ENCODE measurements around the gene COL11A2.

The COL11A2 gene

GRCh38 chr6:33206027-33206863 lies 14.0 kb upstream of the COL11A2 start:
- no peak for DNase-seq

GRCh38 chr6:33205191-33206026 lies 13.1 kb upstream of the COL11A2 start:
- no peak for DNase-seq

- peak; percentile 89 for DNase-seq
Observed at GRCh38 chr6:33204415-33205190, 12.3 kb upstream of the COL11A2 start, which contains the start of gene HSD17B8. Gene HSD17B8 (plus strand): TSS chr6:33204655. CDS start chr6:33204669, 14 bp downstream.

GRCh38 chr6:33204165-33204414 lies 11.8 kb upstream of the COL11A2 start:
- no peak for DNase-seq

GRCh38 chr6:33203443-33204164 lies 11.3 kb upstream of the COL11A2 start:
- DNase-seq: no peak

GRCh38 chr6:33202799-33203198 lies 10.5 kb upstream of the COL11A2 start:
- DNase-seq: no peak

- DNase-seq: no peak
Observed at GRCh38 chr6:33201935-33202334, 9.7 kb upstream of the COL11A2 start.

- no peak for DNase-seq
Observed at GRCh38 chr6:33201147-33201545, 8.9 kb upstream of the COL11A2 start.

- DNase-seq: peak; percentile 99
Observed at GRCh38 chr6:33200219-33201146, 8.2 kb upstream of the COL11A2 start, which contains the start of the genes RXRB and SLC39A7. Gene RXRB (minus strand): TSS chr6:33200665. CDS start chr6:33200476, 189 bp downstream. Gene SLC39A7 (plus strand): TSS chr6:33200867. CDS start chr6:33201246, 379 bp downstream.

- DNase-seq: peak; percentile 65
Observed at GRCh38 chr6:33199687-33200218, 7.5 kb upstream of the COL11A2 start.

- no peak for DNase-seq
Observed at GRCh38 chr6:33198853-33199436, 6.7 kb upstream of the COL11A2 start.

- no peak for DNase-seq
Observed at GRCh38 chr6:33198159-33198852, 6.0 kb upstream of the COL11A2 start.

- DNase-seq: peak; percentile 41
Observed at GRCh38 chr6:33197431-33198048, 5.3 kb upstream of the COL11A2 start.

GRCh38 chr6:33195304-33196165 lies 3.3 kb upstream of the COL11A2 start:
- no peak for DNase-seq

GRCh38 chr6:33194431-33194979 lies 2.2 kb upstream of the COL11A2 start:
- no peak for DNase-seq

GRCh38 chr6:33193619-33194018 lies 1.4 kb upstream of the COL11A2 start:
- DNase-seq: no peak

- peak; percentile 20 for DNase-seq
Observed at GRCh38 chr6:33192671-33193602, 670 bp upstream of the COL11A2 start.

Data from NCI-H1436 (cell line).